ENCODE results near the gene SMG5. TPM values are rescaled to one million over a fixed set of nuclear protein-coding genes. Genes with fewer than 3 reads are reported as not detected.

SMG5 gene
- total RNA-seq, 1 donor from 2014 or later = 77.1 TPM

- intact Hi-C loops (cut with micrococcal nuclease) = loop anchor here (5.0 kb wide), 2 partner anchors 37 to 68 kb away; partner anchors contain the start of gene PMF1
- no peak overlapping the region for H3K27ac Mint-ChIP-seq
- TF ChIP-seq CTCF (IDR thresholded peaks at IDR 0.05) = no peak
- CTCF ChIA-PET = interaction anchor here (0.9 kb wide), 1 partner anchor 290 kb away, joined by 3 read pairs; no protein-coding TSS in a partner anchor
- DNase-seq = no peak
- H3K4me1 Mint-ChIP-seq = peaks cover 40% of the 10 kb centered on the region
- POLR2A ChIA-PET = interaction anchor here (0.6 kb wide), 1 partner anchor 438 kb away, joined by 4 read pairs; no protein-coding TSS in a partner anchor
- no peak overlapping the region for H3K4me3 Mint-ChIP-seq
- ATAC-seq (ENCODE audit: low read depth) = no peak
- H3K36me3 Mint-ChIP-seq (ENCODE audit: low read depth) = peaks cover 54% of the 10 kb centered on the region
- H3K9me3 Mint-ChIP-seq = no peaks in the 10 kb centered on the region
- H3K27me3 Mint-ChIP-seq = no peaks in the 10 kb centered on the region
These were observed 2.8 kb downstream of the SMG5 start for GRCh38 chr1:156279837-156280236.

- ChIA-PET CTCF (no interaction called here), POLR2A (no interaction called here)
- ATAC-seq (ENCODE audit: low read depth) (no peak), DNase-seq (no peak)
- H3K27me3 Mint-ChIP-seq = no peaks in the 10 kb centered on the region
- no peak overlapping the region for H3K4me3 Mint-ChIP-seq
- H3K4me1 Mint-ChIP-seq = peaks cover 18% of the 10 kb centered on the region
- no peak overlapping the region for H3K27ac Mint-ChIP-seq
- no peak for TF ChIP-seq CTCF (IDR thresholded peaks at IDR 0.05)
- intact Hi-C loops (cut with micrococcal nuclease) = no loop called here
- peaks cover 74% of the 10 kb centered on the region for H3K36me3 Mint-ChIP-seq (ENCODE audit: low read depth)
- H3K9me3 Mint-ChIP-seq = no peaks in the 10 kb centered on the region
These were observed 5.7 kb downstream of the SMG5 start for GRCh38 chr1:156276966-156277381.

- H3K9me3 Mint-ChIP-seq = no peaks in the 10 kb centered on the region
- no peaks in the 10 kb centered on the region for H3K27me3 Mint-ChIP-seq
- peaks cover 78% of the 10 kb centered on the region for H3K36me3 Mint-ChIP-seq (ENCODE audit: low read depth)
- no peak overlapping the region for H3K4me3 Mint-ChIP-seq
- ATAC-seq (ENCODE audit: low read depth) = no peak
- ChIA-PET CTCF (no interaction called here), POLR2A (interaction anchor here (0.7 kb wide), 1 partner anchor 293 kb away, joined by 6 read pairs; no protein-coding TSS in a partner anchor)
- H3K4me1 Mint-ChIP-seq = peaks cover 15% of the 10 kb centered on the region
- no peak for TF ChIP-seq CTCF (IDR thresholded peaks at IDR 0.05)
- intact Hi-C loops (cut with micrococcal nuclease) = no loop called here
- no peak overlapping the region for H3K27ac Mint-ChIP-seq
- DNase-seq = no peak
These were observed 6.1 kb downstream of the SMG5 start for GRCh38 chr1:156276532-156276931.

- no peak for ATAC-seq (ENCODE audit: low read depth)
- H3K4me1 Mint-ChIP-seq = no peaks in the 10 kb centered on the region
- H3K9me3 Mint-ChIP-seq = no peaks in the 10 kb centered on the region
- ChIA-PET POLR2A (interaction anchor here (0.7 to 1.3 kb wide), 2 partner anchors 49 to 57 kb away, joined by 3 to 4 read pairs; partner anchors contain the start of gene PMF1), CTCF (no interaction called here)
- H3K36me3 Mint-ChIP-seq (ENCODE audit: low read depth) = peaks cover 87% of the 10 kb centered on the region
- no peak overlapping the region for H3K4me3 Mint-ChIP-seq
- no peaks in the 10 kb centered on the region for H3K27me3 Mint-ChIP-seq
- intact Hi-C loops (cut with micrococcal nuclease) = no loop called here
- H3K27ac Mint-ChIP-seq = no peak overlapping the region
- TF ChIP-seq CTCF (IDR thresholded peaks at IDR 0.05) = no peak
- DNase-seq = no peak
These were observed 12.3 kb downstream of the SMG5 start for GRCh38 chr1:156270314-156270713.

GRCh38 chr1:156268336-156268735, 14.3 kb downstream of the SMG5 start:
- intact Hi-C loops (cut with micrococcal nuclease) = no loop called here
- CTCF ChIA-PET = no interaction called here
- Mint-ChIP-seq H3K4me1 (no peaks in the 10 kb centered on the region), H3K27ac (no peak overlapping the region), H3K4me3 (no peak overlapping the region), H3K9me3 (no peaks in the 10 kb centered on the region), H3K36me3 (ENCODE audit: low read depth) (peaks cover 85% of the 10 kb centered on the region), H3K27me3 (no peaks in the 10 kb centered on the region)
- DNase-seq (no peak), ATAC-seq (ENCODE audit: low read depth) (no peak)
- TF ChIP-seq CTCF (IDR thresholded peaks at IDR 0.05) = no peak
- POLR2A ChIA-PET = no interaction called here

Data from activated B cell treated with CpG ODN at 0.5 μM for 24 hours (primary cell).